HCT116 (cell line): ENCODE measurements around the gene PIAS2. TPM values are rescaled to one million over a fixed set of nuclear protein-coding genes. Genes with fewer than 3 reads are reported as not detected.

Source experiments
- ATAC-seq: fragments of 200-7000 bp; cut with Tn5 transposase; 2 replicates; pipeline ENCODE4 v1.9.1; 2020; ENCODE audit warnings: mild to moderate bottlenecking, moderate library complexity
- BruUV-seq: library from RNA; stranded (reverse); fragments of 400-500 nt; replicated peaks from 2 replicates; lab custom pipeline; 2021; lab: Mats Ljungman, UMichigan
- CTCF ChIA-PET: fragments of 300-600 bp; sonication (Branson Sonifier 250); formaldehyde crosslinking; loops from one replicate; lab custom pipeline; 2021; ENCODE audit warnings: antibody characterized with exemption; lab: Charles Lee
- POLR2A ChIA-PET: fragments of 300-600, 350-600 bp; sonication (Branson Sonifier 250); formaldehyde crosslinking; loops from one replicate; lab custom pipeline; 2021; ENCODE audit warnings: antibody characterized with exemption; lab: Charles Lee
- RAD21 ChIA-PET, 2 experiments: fragments of 300-600 bp; sonication (Branson Sonifier 250); formaldehyde crosslinking; loops; one replicate each; lab custom pipeline; 2023; ENCODE audit warnings: low total read pairs in 2 of 2; ENCODE audit not compliant: uncharacterized antibody in 2 of 2, unreplicated experiment in 2 of 2, low non-redundant PET in 1 of 2; lab: Charles Lee
- DNase-seq: peaks from one replicate; pipeline ENCODE4 v3.0.0-alpha.2; 2010; ENCODE audit warnings: low read depth, low spot score
- H2AFZ ChIP-seq: fragments of 200-600 bp; shearing (Covaris generic), sonication (generic); 2 replicates; pipeline ENCODE4 v1.6.1; 2017; ENCODE audit warnings: low read depth, mixed run types, mixed read lengths, antibody characterized with exemption, low read length; ENCODE audit not compliant: poor library complexity, severe bottlenecking
- H3K27ac ChIP-seq: 2 replicates; pipeline ENCODE4 v1.5.1; 2012; ENCODE audit warnings: low read depth, low read length
- H3K27me3 ChIP-seq: fragments of 200-600 bp; sonication (generic); 2 replicates; pipeline ENCODE4 v1.6.1; 2016; ENCODE audit warnings: mixed run types, low read length, mixed read lengths; ENCODE audit not compliant: insufficient read depth
- H3K36me3 ChIP-seq, 2 experiments: fragments of 200-500 bp in 1 of 2; fragments of 200-600 bp in 1 of 2; sonication (Bioruptor generic) in 1 of 2; sonication (generic) in 1 of 2; 2 replicates each; pipeline versions ENCODE4 v1.5.1 to v1.6.1; 2014 to 2016; ENCODE audit warnings: low read length in 2 of 2, inconsistent platforms in 1 of 2, mixed read lengths in 1 of 2, mixed run types in 1 of 2; ENCODE audit not compliant: insufficient read depth in 2 of 2, control insufficient read depth in 1 of 2
- H3K4me1 ChIP-seq, 2 experiments: fragments of 200-600 bp in 1 of 2; sonication (generic) in 1 of 2; 2 replicates each; pipeline versions ENCODE4 v1.5.1 to v1.6.1; 2012 to 2017; ENCODE audit warnings: low read length in 2 of 2, inconsistent platforms in 1 of 2, mild to moderate bottlenecking in 1 of 2, mixed read lengths in 1 of 2, mixed run types in 1 of 2, moderate library complexity in 1 of 2; ENCODE audit not compliant: insufficient read depth in 2 of 2, control insufficient read depth in 1 of 2
- H3K4me2 ChIP-seq: fragments of 200-600 bp; sonication (generic); 2 replicates; pipeline ENCODE4 v1.6.1; 2017; ENCODE audit warnings: mixed run types, low read length, mixed read lengths
- H3K4me3 ChIP-seq, 2 experiments: fragments of 200-600 bp in 1 of 2; sonication (generic) in 1 of 2; replicated peaks in 1 of 2; 2 replicates each; pipeline ENCODE4 v1.5.1; 2011 to 2016; ENCODE audit warnings: low read length in 2 of 2, control low read depth in 1 of 2, low read depth in 1 of 2, mild to moderate bottlenecking in 1 of 2, mixed read lengths in 1 of 2, mixed run types in 1 of 2
- H3K79me2 ChIP-seq: fragments of 200-600 bp; sonication (generic); 2 replicates; pipeline ENCODE4 v1.6.1; 2017; ENCODE audit warnings: mild to moderate bottlenecking, mixed run types, low read length, moderate library complexity, mixed read lengths; ENCODE audit not compliant: insufficient read depth
- H3K9ac ChIP-seq: fragments of 200-600 bp; sonication (generic); 2 replicates; pipeline ENCODE4 v1.6.1; 2016; ENCODE audit warnings: low read length, mixed read lengths
- H3K9me2 ChIP-seq: fragments of 200-600 bp; sonication (generic), shearing (Covaris generic); 2 replicates; pipeline ENCODE4 v1.6.1; 2017; ENCODE audit warnings: mixed run types, mild to moderate bottlenecking, moderate library complexity; ENCODE audit not compliant: insufficient read depth
- H3K9me3 ChIP-seq, 2 experiments: fragments of 200-500 bp in 1 of 2; fragments of 200-600 bp in 1 of 2; sonication (Bioruptor generic) in 1 of 2; sonication (generic) in 1 of 2; 2 replicates each; pipeline ENCODE4 v1.6.1; 2014 to 2017; ENCODE audit warnings: low read length in 2 of 2, mixed read lengths in 2 of 2, inconsistent platforms in 1 of 2, low read depth in 1 of 2, mild to moderate bottlenecking in 1 of 2, mixed run types in 1 of 2, moderate library complexity in 1 of 2; ENCODE audit not compliant: control insufficient read depth in 1 of 2, insufficient read depth in 1 of 2
- H4K20me1 ChIP-seq: fragments of 200-600 bp; sonication (generic), shearing (Covaris generic); 2 replicates; pipeline ENCODE4 v1.6.1; 2017; ENCODE audit warnings: mixed run types, mild to moderate bottlenecking, moderate library complexity; ENCODE audit not compliant: insufficient read depth
- ATF3 ChIP-seq: IDR thresholded peaks from 2 replicates; pipeline ENCODE4 v1.6.1; 2012
- CBX3 ChIP-seq: IDR thresholded peaks from 2 replicates; pipeline ENCODE4 v1.6.1; 2012; ENCODE audit warnings: low read depth
- CEBPB ChIP-seq: IDR thresholded peaks from 2 replicates; pipeline ENCODE4 v1.6.1; 2012; ENCODE audit warnings: low read depth
- CTCF ChIP-seq, 3 experiments: fragments of 200-600 bp in 1 of 3; sonication (generic) in 1 of 3; IDR thresholded peaks in 2 of 3; conservative IDR thresholded peaks in 1 of 3; 2 replicates each; pipeline ENCODE4 v1.5.1; 2012 to 2017; ENCODE audit warnings: low read depth in 2 of 3, low read length in 2 of 3, antibody characterized with exemption in 1 of 3, borderline replicate concordance in 1 of 3, control low read depth in 1 of 3, mild to moderate bottlenecking in 1 of 3, mixed read lengths in 1 of 3, mixed run types in 1 of 3, moderate library complexity in 1 of 3; ENCODE audit not compliant: insufficient read depth in 1 of 3
- EGR1 ChIP-seq: IDR thresholded peaks from 2 replicates; pipeline ENCODE4 v1.6.1; 2012; ENCODE audit warnings: low read depth
- ELF1 ChIP-seq: IDR thresholded peaks from 2 replicates; pipeline ENCODE4 v1.6.1; 2012; ENCODE audit warnings: low read depth, borderline replicate concordance
- EZH2 ChIP-seq: fragments of 200-600 bp; sonication (generic); IDR thresholded peaks from 2 replicates; pipeline ENCODE4 v1.6.1; 2017; ENCODE audit warnings: antibody characterized with exemption, mixed run types
- EZH2phosphoT487 ChIP-seq: fragments of 200-600 bp; IDR thresholded peaks from 2 replicates; pipeline ENCODE4 v1.6.1; 2018; ENCODE audit warnings: antibody characterized with exemption, borderline replicate concordance
- JUND ChIP-seq: IDR thresholded peaks from 2 replicates; pipeline ENCODE4 v1.6.1; 2012
- MAX ChIP-seq: IDR thresholded peaks from 2 replicates; pipeline ENCODE4 v1.6.1; 2012
- POLR2A ChIP-seq: IDR thresholded peaks from 2 replicates; pipeline ENCODE4 v1.7.0; 2011; ENCODE audit warnings: borderline replicate concordance; ENCODE audit not compliant: insufficient read depth, insufficient read length; ENCODE audit errors: extremely low read depth
- POLR2AphosphoS5 ChIP-seq: IDR thresholded peaks from 2 replicates; pipeline ENCODE4 v1.6.1; 2011; ENCODE audit warnings: mild to moderate bottlenecking, low read depth, low read length, moderate library complexity
- SIN3A ChIP-seq: IDR thresholded peaks from 2 replicates; pipeline ENCODE4 v1.6.1; 2012; ENCODE audit warnings: low read depth
- SP1 ChIP-seq: IDR thresholded peaks from 2 replicates; pipeline ENCODE4 v1.6.1; 2012; ENCODE audit warnings: low read depth
- SRF ChIP-seq: IDR thresholded peaks from 2 replicates; pipeline ENCODE4 v1.6.1; 2012; ENCODE audit warnings: low read depth
- TCF7L2 ChIP-seq: IDR thresholded peaks from 2 replicates; pipeline ENCODE4 v1.7.0; 2011; ENCODE audit warnings: borderline replicate concordance, inconsistent platforms; ENCODE audit not compliant: insufficient read depth, insufficient read length; ENCODE audit errors: extremely low read depth
- ZBTB33 ChIP-seq: IDR thresholded peaks from 2 replicates; pipeline ENCODE4 v1.6.1; 2011; ENCODE audit warnings: mild to moderate bottlenecking, low read length, moderate library complexity; ENCODE audit not compliant: insufficient replicate concordance; ENCODE audit errors: extremely low read depth
- ZFX ChIP-seq: fragments of 450-650 bp; IDR thresholded peaks from 2 replicates; pipeline ENCODE4 v1.6.1; 2017
- ZNF274 ChIP-seq: fragments of 200-500 bp; sonication (Bioruptor generic); IDR thresholded peaks from 2 replicates; pipeline ENCODE4 v1.6.1; 2014; ENCODE audit warnings: mild to moderate bottlenecking, low read depth, low read length, inconsistent platforms
- intact Hi-C: fragments of 100-400 bp; cut with micrococcal nuclease; formaldehyde crosslinking; loops from 2 replicates; pipeline ENCODE4 v1.10.0; 2022
- total RNA-seq: library from RNA; stranded (reverse); gene quantifications from one replicate; pipeline ENCODE4 v1.2.1, GENCODE V29; 2021; ENCODE audit not compliant: unreplicated experiment

Gene PIAS2
- total RNA-seq, 1 experiment from 2014 or later: 31.7 TPM

GRCh38 chr18:46833899-46834298 is 83.4 kb downstream of the PIAS2 start:
- no peak for TF ChIP-seq SP1
- no peak for TF ChIP-seq EZH2phosphoT487
- no peak for TF ChIP-seq CTCF (IDR thresholded peaks at IDR 0.05 in 2 of 3, conservative IDR thresholded peaks at IDR 0.05 in 1 of 3; ENCODE audit: borderline replicate concordance in 1 of 3, insufficient read depth in 1 of 3, low read depth in 2 of 3, low read length in 2 of 3)
- no peak for TF ChIP-seq ATF3
- TF ChIP-seq ZBTB33: no peak
- no peak for TF ChIP-seq SRF
- TF ChIP-seq ZNF274: no peak
- TF ChIP-seq MAX: no peak
- no peak for TF ChIP-seq ZFX
- TF ChIP-seq JUND: no peak
- no peak for TF ChIP-seq POLR2A
- TF ChIP-seq POLR2AphosphoS5: no peak
- no peak for TF ChIP-seq CBX3
- TF ChIP-seq EZH2: no peak
- no peak for TF ChIP-seq TCF7L2
- TF ChIP-seq SIN3A: no peak
- TF ChIP-seq EGR1: no peak
- no peak for TF ChIP-seq ELF1
- TF ChIP-seq CEBPB: no peak
- H3K27me3 ChIP-seq: no peaks in the 10 kb centered on the region
- ATAC-seq: no peak
- ChIA-PET POLR2A (no interaction called here), RAD21 (no interaction called here), CTCF (no interaction called here)
- no peak overlapping the region for H3K9ac ChIP-seq
- no peaks in the 10 kb centered on the region for H3K4me1 ChIP-seq
- BruUV-seq: no TSS peak
- intact Hi-C loops: no loop called here
- H4K20me1 ChIP-seq: no peaks in the 10 kb centered on the region; the same call in 1 of the 2 replicates
- H3K79me2 ChIP-seq: no peaks in the 10 kb centered on the region
- H3K27ac ChIP-seq: no peak overlapping the region
- no peak for DNase-seq
- H3K9me2 ChIP-seq: no peaks in the 10 kb centered on the region
- H3K36me3 ChIP-seq: peaks cover 2 to 7% of the 10 kb centered on the region in 2 experiments; a peak in 1 of 4 replicates
- H2AFZ ChIP-seq: no peak overlapping the region
- H3K4me3 ChIP-seq: no peak overlapping the region
- no peaks in the 10 kb centered on the region for H3K9me3 ChIP-seq
- H3K4me2 ChIP-seq: no peak overlapping the region
